Retina (tissue), 1 donor: ENCODE measurements around the gene AHRR.

ENCODE experiments used
- DNase-seq: peaks from one replicate; pipeline ENCODE4 v3.0.0-alpha.2; 2016

The AHRR gene

DNA sequence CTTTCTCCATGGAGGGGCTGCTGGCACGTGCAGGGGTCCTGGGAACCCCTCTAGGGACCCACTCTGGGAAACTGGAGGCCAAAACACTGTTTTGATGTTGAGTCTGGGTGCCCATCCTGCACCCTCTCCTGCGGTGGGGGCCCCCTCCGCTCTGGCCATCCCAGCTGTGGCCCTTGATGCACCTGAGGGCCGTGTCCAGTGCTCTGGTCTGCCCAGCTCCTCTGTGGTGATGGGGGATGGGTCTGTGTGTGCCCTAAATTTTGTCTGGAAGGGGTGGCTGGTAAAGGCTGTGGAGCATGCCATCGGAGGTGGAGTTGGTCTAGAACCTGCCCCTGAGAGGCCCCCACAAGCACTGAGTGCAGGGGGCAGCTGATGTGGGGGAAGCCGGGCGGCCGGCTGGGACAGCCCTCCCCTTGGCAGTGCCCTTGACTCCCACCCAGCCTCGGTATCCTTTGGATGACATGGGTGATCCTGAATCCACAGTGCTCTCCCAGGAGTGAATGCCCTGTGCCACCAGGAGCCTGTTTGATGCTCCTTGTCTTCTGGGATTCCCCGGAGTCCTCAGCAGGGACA lies 26.3 kb downstream of the AHRR start:
- DNase-seq, result no peak

DNA sequence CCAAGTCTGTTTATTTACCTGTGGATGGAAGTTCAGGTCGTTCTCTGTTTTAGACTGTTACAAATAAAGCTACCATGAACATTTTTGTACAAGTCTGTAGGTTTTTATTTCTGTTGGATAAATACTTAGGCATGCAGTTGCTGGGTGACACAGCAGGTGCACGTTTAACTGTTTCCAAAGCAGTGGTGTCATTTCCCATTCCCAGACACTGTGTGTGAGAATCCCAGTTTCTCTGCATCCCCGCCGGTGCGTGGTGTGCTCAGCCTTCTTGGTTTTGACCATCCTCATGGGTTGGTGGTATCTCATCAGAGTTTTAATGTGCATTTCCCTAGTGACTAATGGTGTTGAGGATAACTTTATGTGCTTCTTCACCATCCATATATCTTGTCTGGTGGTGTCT lies 27.2 kb downstream of the AHRR start:
- no peak for DNase-seq

DNA sequence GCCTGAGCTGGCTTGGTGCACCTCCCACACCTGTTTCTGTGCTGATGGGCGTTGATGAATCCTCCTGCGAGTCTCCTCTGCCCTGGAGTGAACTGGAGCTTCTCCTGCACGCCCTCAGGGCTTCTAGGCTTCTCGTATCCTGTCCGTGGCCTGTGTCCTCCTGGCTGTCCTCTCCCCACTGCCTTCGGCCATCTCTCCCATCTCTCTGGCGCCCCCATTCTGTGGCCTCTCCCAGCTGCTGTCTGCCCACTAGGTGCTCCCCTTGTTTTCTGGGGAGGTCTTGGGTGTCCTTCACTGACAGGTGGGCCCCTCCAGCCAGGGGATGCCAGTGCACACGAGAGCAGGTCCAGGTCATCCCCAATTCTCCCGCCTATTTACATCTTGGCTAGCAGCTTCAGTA lies 28.8 kb downstream of the AHRR start:
- DNase-seq, result no peak

DNA sequence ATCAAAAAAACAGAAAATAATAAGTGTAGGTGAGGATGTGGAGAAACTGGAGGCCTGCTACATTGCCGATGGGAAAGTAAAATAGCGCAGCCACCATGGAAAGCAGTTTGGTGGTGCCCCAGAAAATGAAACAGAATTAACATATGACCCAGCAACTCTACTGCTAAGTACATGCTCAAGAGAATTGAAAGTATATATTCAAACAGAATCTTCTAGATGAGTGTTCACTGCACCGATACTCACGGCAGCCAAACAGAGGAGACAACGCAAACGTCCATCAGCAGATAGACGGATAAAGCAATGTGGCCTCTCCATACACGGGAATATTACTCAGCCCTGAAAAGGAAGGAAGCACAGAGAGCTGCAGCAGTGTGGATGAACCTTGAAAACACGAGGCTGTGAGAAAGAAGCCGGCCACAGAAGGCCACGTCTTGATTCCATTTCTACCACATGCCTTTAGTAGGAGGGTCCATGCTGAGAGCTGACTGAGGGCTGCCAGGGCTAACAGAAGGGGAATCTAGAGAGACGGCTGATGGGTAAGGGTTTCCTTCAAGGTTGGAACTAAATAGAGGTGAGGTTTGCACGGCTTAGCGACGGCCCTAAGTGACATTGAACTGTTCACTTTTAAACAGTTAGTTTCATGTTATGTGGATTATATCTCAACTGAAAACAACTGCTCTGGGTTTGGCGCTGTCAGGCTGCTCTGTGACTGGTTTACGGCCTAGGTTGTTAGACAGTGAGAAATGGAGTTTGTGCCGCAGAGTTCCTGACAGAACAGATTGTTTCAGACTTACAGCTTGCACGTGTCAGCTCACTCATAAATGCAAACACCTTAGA lies 29.8 kb downstream of the AHRR start:
- no peak for DNase-seq

DNA sequence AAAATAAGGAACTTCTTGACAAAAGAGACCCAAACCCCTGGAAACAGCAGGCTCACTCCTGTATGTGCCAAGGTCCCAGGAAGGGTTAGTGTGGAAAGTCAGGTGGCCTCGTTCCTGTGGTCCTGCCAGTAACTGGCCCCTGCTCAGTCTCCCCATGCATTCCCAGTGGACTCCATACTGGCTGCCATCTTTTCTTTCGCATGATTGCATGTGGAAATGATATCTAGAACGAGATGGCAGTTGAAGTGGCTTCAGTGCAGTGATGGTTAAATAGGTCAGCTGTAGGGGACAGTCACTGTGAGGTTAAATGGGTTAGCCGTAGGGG lies 30.4 kb downstream of the AHRR start:
- no peak for DNase-seq

DNA sequence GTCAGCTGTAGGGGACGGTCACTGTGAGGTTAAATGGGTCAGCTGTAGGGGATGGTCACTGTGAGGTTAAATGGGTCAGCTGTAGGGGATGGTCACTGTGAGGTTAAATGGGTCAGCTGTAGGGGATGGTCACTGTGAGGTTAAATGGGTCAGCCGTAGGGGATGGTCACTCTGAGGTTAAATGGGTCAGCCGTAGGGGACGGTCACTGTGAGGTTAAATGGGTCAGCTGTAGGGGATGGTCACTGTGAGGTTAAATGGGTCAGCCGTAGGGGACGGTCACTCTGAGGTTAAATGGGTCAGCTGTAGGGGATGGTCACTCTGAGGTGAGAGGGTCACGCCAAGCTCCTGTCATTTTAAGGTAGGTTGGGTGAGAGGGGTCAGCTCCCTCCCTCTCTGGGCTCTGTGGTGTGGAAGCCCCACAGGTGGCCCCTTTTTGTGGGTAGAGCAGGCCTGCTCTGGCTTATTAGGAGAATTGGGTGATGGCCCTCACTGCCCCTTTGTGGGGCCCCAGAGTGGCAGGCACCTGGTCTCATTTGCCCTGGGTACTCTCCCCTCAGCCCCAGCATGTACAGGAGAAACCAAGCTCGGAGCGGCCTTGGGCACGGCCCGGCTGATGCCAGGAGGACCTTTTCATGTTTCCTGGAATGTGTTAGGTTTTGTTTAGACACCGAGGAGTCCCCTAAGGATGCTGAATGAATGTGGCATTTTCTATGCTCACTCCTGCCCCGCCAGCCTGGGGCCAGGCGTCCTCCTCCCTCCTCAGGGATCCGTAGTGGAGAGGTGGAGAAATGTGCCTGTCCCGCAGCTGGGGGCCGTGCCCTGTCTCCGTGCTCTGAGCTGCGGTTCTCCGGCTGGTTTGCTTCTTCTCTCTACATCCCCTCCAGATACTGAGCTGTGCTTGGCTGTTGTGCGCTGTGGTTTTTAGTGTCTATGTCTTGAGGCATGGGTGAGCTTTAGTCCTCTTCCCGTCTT lies 31.4 kb downstream of the AHRR start:
- peak; percentile 58 for DNase-seq

DNA sequence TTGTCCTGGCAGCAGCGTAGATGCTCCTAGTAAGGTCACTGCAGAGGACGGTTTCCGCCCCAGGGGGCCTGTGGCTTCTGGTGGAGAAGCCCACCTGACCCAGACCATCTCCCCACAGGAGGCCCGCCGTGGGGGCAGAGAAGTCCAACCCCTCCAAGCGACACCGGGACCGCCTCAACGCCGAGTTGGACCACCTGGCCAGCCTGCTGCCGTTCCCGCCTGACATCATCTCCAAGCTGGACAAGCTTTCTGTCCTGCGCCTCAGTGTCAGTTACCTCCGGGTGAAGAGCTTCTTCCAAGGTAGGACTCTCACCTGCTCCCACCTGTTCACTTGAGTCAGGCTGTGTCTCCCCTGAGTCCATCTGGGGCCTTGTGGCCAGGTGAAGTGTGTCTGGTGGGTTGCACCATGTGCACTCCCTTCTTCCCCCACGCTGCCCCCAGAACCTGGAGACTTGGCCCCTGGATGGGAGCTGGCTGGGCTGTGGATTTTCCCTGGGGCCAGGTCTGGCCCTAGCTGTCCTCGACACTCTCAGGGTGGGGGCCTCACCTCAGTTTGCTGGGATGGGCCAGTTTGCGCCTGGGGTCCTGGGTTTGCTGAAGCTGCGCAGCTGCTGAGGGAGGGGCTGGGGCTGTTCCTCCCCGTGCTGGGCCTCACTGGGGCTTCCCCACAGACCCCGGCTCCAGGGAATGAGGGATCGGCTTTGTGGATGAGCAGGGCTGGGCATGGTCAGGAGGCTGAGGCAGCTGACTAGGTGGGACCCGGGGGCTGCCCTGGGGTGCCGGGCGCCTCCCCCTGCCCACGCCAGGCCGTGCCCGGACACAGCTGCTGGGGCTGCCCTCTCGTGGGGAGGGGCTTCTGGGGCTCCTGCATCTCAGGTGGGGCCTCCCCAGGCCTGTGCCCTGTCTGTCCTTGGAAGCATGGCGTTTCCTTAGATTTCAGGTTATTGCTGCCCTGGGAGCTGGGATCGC lies 32.4 kb downstream of the AHRR start:
- DNase-seq, result no peak

DNA sequence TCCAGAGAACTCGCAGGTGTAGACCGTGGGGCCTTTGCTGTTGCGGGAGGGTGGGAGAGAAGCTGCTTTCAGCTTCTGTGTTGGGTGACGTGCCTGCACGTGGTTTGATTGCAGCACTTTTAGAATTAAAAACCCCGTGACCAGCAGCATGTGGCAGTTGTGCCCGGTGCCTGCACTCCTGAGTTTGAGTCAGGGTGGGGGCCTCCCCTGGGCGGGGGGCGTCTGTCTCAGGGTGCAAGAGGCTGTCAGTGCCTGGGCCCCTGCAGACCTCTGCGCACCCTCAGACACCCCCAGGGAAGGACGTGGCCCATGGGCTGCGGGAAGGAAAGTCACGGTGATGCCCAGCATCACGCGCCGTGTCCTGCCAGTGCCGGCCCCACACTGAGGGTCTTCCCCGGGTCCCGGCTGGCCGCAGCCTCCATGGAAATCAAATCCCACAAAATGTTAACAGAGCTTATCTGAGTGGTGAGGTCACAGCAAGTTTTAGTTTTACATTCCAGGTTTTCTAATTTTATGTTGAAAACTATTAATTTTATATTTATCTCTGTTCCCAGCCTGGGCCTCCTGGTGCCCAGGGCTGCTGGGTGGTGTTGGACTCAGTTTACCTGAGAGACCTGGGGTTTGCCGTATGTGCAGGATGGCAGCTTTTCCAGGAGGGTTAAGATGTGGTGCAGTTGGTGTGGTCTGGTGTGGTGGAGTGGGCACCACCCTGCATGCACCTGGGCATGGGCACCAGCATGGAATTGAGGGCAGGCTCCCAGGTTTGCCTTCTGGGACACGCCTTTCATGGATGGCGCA lies 33.3 kb downstream of the AHRR start:
- no peak for DNase-seq

DNA sequence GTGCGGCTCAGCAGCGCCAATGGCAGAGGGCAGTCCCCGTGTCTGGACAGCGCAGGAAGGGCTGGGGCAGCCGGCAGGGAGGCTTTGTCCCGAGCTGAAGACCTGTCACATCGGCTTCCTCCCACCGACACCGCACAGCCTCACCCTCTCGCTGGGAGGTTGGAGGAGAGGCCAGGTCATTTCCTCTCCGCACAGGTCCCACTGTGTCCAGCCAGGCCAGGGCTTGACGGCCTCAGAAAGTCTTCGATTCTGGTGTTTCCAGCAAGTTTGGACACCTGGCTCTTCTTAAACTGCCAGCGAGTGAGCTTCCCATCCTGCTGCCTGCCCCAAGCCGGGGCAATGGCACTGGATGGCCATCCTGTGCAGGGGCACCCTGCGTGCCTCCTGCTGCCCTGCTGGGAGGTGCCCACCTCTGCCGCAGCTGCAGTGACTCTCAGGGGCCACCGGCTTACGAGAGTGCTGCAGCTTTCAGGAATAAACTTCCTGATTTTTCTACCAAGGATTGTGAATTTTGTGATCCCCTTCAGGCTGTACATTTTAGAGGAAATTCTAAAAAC lies 33.9 kb downstream of the AHRR start:
- DNase-seq, result no peak

DNA sequence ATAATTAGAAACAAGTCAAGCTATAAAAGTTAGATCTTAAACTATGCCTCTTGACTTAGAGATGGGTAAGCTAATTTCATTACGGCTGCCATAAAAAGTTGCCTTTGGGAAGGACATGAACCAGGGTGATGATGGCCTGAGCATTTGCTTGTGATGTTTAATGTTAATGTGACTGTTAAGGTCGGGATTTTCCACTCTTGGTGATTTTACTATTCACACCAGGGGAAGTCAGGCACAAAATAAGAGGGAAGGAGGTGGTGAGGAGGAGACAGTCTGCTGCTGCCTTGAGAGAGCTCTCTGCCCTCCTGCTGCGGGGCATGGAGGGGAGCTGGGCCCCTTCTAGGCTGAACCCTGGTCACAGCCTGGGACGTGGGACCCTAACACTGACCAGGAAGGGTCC lies 34.4 kb downstream of the AHRR start:
- no peak for DNase-seq

DNA sequence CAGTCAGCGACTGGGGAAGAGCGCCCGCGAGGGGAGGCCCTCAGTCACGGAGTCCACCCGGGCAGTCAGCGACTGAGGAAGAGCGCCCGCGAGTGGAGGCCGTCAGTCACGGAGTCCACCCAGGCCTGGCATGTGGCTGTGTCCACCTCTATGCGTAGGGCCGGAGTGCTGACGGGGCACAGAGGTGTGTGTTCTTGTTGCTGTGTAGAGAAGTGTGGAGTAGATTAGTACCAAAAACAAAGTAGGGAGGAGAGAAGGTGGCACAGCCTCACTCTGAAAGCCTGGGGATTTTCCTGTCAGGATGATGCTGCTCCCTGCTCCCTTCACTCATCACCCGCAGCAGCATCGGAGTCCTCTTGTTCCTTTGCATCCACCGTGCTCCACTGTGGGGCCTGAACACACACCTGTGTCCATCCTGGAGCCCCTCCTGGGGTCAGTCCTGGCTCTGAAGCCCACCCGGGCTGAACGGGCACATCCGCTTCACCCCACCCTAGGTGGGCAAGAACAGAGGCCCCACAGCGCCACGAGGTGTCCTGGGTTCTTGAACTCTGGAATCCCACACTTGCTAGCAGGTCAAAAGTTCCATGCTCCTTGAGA lies 37.9 kb downstream of the AHRR start:
- DNase-seq, result no peak

DNA sequence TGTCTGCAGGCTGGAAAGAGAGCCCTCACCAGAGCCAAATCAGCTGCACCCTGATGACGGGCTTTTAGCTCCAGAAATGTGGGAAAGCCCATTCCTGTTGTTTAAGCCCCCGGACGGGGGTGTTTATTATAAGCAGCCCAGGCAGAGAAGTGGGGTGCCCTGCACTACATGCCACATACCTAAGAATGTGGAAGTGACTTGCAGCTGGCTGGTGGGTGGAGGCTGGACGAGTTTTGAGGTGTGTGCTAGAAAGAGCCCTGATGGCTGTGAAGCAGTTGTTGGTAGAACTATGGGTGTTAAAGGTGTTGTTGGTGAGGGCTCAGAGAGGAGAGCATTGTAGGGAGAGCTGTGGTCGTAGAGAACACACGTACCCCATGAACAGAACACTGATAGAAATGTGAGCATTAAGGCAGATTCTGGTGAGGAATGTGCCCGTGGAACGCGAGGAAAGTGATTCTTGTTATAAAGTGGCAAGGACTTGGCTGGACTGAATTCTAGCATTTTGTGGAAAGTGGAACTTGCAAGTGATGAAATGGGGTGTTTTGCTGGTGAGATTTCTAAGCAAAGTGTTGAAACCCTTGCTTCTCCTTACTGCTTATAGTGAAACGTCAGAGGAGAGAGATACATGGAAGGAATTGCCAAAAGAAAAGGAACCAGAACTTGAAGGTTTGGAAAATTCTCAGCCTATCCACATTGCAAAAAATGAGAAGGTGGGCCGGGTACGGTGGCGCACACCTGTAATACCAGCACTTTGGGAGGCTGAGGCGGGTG lies 38.9 kb downstream of the AHRR start:
- no peak for DNase-seq

DNA sequence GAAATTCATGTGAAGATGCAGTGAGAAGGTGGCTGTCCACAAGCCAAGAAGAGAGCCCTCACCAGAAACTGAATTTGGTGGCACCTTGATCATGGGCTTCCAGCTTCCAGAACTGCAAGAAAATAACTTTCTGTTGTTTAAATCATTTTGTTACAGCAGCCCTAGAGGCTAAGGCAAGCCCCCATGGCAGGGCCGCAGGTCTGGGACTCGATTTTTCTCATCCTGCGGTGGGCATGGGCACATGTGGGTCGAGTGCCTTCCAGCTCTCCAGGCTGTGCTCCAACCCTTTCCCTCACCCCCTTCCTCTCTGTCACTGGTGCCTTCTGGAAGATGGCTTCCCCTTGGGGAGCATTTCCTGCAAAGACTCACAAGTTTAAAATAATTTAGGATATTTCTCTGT lies 40.7 kb downstream of the AHRR start:
- no peak for DNase-seq

DNA sequence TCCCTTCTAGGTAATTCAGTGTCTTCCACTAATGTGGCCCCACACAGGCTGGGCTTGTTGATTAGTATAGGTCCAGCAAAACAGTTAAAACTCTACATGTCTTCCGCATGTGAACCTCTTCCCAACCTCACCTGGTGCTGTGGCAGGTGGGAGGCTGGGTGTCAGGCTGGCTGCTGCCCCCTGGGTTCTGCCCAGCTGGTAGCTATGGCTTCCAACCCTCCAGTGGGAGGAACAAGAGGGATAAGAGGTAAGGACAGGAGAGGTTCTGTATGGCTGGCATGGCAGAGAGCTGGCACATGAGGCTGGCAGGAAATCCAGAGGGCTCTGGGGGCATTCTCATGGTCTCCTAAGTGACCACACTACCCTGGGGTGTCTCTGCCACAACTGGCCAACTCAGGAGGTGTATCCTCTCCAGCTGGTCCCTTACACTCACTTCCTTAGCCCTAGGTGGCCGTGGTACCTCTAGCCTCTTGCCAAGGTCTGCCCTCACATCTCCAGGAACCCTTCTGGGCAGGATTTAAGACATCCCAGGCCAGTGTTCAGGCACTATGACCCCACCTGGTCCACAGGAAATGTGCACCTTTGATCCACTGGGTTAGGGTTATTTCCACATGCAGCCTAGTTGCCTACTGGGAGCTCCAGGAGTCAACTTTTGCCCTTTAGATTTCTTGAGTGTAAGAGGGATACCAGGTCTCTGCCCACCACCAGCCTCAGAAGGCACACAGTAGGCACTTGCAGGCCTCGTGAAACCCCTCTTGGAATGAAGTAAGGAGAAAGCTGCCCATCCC lies 41.7 kb downstream of the AHRR start:
- DNase-seq, result no peak

DNA sequence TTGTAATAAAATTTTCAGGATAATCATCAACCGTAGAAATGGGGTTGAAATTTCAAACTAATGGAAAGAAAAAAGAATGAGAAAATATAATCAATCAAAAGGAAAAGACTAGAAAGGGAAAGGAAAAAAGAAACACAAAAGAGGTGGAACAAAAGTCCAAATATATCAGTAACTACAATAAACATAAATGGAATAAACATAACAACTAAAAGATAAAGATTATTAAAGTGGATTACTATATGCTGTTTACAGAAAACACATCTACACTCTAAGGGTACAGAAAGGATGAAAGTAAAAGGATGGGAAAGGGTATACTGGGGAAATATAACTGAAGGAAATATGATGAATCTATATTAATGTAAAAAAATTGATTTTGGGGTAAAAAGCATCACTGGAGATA lies 43.0 kb downstream of the AHRR start:
- no peak for DNase-seq

DNA sequence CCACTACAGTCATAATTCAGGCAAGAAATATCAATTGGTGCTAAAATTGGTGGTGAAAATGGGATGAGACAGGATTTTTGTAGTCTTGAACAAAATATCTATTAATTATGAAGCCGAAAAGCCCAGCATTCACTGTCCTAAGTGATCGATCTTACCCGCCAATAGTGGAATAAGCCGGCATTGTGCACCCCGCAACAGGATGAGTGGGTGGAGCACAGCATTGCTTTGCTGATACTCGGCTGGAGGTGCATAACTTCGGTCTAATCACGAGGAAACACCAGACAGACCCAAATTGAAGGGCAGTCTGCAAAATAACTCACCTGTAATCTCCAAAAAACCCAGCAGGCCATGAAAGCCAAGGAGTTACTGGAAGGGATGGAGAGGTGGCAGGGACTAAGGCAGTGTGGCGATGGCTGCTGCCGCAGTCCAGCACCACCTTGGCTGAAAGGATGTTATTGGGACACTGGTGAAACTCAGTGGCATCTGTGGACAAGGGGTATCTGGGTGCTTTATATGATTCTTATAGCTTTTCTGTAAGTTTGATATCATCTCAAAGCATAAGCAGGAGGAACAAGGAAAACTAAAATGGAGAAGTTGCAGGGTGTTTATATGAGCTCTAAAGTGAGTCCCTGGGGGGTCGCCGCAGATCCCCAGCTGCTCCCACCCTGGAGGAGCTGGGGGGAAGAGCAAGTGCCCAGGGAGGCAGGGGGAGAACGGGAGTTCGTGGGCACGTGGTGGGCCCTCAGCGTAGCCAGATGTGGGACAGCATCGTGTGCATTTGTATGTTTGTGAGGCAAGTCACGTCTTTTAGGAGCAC lies 45.2 kb downstream of the AHRR start:
- no peak for DNase-seq

DNA sequence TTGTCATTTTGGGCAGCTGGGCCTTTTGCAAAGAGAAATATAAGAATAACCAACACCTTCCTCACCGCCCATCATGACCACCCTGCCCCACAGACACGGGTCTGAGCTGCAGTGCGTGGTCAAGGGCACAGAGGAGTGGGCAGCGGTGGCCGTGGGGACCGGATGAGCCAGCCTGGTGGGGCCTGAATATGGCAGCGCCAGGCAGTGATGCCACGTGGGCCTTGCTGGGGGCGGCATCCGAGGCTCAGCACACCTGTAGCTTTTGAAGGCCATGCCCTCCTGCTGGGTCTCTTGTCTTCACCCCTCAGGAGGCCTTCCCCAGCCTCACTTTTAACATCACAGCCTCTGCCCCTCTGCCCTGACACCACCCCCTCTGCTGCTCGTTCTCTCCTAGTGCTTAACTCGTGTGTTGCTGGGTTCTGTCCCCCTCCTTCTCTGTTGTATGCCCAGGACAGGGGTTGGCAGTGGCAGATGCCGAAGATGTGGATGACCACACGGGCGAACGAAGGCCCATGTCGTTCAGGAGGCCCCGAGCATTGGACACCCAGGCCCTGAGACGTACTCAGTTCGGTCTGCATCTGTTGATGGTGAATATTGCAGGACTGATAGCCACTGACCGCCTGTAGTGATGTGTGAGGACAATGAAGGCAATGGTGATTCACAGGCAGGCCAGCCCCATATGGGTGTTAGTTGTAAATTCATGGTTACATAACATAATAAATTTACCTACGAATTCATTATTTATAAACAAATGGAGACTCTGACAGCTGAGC lies 46.0 kb downstream of the AHRR start:
- DNase-seq, result no peak
